GM21381 (cell line): ENCODE results near the gene IKBKE.

ENCODE experiments used
- ATAC-seq: cut with Tn5 transposase; IDR thresholded peaks from one replicate; pipeline ENCODE4 v1.9.1; 2021; ENCODE audit warnings: mild to moderate bottlenecking, moderate library complexity; ENCODE audit not compliant: unreplicated experiment

The IKBKE gene

DNA sequence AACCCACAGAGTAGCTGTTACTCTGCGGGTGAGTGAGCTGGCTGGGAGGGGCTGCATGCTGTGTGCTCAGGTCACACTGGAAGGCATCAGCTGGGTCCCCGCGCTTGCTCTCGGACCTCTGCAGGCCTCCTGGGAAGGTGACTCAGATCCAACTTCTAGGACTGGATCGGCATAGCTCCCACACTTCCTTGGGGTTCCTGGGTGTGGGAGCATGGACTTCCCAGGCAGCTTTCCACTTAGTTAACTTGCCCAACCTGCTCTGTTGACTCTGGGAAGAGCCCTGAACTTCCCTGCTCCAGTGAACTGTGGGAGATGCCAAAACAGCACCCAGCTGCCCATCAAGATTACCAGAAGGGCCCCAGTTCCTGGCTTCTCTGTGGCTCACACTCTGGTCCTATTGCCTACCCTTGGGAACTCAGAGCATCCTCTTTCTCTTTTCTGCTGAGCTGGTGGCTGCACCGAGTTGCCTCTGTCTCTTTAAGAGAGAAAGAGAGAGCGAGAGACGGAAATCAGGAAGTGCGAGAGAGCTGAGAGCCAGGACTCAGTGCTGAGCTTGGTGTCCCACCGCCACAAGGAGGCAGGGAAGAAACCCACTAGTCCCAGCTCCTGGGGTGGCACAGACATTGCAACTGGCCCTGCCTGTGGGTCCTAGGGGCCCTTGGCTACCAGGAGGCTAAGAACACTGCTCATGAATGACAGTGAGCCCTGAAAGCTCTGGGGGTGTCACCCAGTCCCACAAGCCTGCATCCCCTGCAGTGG, at the start of gene IKBKE:
Gene IKBKE, plus strand, starts transcription at position 544 of the 759 bp plus-strand sequence. CDS start 2,752 bp downstream, outside the sequence.
- peak; percentile 51 for ATAC-seq

DNA sequence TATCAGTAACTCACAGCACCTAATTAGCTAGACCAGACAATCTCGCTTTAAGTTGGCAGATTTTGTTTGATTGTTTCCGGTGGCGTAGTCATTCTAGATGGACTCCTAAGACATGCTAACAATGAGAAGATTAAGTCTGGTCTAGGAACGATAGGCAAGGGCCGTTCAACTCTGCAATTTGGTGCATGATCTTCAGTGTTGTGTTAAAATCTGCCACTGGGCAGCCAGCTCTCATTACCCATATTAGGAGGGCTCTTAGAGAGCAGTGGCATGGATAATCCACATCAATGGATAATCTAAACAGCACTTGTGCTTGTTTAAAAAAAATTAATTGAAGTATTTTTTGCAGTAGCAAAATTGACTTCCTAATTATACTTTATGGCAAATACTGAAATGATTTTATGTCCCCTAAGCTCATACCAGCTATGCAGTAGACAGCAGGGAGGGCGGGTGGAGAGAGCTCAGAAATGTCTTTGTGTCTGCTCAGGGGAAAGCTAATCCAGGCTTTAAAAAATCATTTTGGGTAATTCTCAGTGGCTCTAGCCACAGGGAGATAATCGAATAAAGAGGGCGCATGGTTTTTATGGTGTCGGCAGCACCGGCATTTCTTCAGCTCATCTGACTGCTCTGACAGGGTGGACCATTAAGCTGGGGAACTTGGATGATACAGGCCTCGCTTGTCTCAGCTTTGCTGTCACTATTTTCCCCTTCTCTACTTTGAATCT, 48.5 kb upstream of the IKBKE start:
- no peak for ATAC-seq

DNA sequence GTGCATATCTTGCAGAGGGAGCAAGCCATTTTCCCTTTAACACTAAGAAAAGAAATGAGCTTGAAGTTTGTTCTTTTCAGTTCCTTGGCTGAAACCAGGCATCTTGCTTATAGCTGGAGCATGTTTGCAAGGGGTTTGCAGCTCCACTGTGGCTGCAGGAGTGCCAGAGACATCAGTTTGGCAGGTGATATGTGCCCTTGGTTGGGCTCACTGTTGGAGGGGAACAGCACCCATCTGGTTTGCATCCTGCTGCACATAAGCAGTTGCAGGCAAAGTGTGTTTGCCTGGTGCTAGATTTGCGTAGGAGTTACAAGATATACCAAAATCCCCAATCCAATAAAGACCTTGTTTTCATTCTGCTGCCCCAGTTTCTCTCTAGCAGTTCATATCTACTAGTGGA, 47.8 kb upstream of the IKBKE start:
- ATAC-seq: no peak

DNA sequence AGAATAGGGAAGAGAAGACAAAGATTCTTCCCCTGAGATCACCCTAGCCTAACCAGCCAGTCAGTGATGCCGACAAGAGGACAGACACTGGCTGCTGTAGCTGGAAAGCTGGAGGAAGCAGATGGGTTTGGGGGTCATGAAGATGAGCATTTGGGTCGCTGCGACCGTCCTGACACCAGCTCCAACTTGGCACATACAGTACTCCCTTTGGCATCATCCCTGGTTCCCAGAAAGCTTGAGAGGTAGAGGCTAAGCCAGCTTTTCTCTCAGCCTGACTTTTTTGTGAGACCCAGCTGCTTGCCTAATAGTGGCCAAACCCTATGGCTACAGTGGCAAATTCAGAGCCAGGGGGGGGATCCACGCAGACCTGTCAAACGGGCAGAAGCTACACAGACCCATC, 43.0 kb upstream of the IKBKE start:
- no peak for ATAC-seq

DNA sequence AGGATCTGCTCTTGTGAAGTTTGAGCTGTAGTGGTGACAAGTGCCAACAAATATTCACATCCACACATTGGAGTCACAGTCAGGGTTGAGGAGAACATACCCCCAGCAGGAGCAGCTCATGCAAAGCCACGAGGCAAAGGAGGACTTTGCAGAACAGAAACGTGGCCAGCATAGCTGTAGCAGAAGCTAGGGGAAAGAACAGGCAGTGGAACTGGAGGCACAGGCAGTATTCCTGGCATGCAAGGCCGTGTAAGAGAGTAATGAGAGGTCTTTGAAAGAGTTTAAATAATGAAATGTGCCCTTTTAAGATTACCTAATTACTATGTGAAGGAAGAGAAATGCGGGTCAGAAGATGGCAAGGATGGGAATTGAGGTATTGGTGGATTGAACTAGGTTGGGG, 40.9 kb upstream of the IKBKE start:
- no peak for ATAC-seq

DNA sequence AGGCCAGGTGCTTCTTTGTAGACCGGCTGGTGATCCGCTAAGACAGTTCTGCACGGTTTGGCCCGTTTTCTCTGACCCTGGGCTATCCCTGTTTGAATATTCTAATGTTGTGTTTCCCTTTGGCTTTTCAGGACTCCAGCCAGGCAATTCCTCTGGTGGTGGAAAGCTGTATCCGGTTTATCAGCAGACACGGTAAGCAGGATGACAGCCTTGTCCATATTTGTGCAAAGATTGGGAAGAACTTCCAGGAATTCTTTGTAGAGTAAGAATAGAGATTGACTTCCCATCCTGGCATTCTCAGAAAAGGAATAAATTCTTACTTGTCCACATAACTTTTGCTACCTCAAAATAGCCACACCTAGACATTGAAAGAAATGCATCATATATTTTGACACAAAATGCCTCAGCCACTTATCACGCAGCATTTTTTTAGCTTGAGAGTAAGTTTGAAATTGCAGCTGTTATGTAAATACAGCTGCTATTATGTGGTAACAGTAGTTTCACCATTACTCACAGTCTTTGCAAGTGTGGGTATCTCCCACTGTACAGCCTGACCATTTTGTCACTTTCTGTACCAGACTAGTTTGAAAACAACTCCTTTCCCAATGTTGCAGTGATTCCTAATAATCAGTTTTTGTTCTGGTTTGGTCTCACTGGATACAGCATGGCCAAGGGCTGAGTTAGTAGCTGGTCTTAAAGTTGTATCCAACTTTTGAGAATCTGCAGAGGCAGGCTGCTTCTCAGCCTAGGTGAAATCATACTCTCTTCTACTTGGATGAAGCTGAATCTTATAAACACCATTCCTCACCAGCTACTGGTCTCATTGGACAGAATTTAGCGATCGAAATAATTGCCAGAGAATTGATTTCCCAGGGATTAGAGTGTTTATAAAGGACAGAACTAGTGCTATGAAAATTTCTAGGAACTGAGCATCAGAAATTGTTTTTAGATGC, 40.0 kb upstream of the IKBKE start:
- ATAC-seq: peak; percentile 96

DNA sequence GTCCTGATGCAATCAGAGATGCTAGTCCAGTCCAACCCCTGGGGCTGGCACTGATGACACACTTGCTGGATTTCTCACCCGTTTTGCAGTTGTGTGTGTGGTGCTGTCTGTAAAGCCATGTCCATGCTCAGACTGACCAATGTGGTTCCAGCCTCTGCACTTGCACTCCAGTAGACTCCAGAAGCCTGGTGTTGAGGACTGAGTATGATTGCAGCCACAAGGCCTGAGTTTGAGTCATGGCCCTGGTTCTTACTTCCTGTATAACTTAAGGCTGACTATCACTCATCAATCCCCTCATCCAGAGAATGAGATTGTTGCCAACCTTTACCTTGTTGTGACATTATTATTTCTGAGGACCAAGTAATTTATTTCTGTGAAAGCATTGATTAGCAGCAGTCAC, 34.8 kb upstream of the IKBKE start:
- no peak for ATAC-seq

DNA sequence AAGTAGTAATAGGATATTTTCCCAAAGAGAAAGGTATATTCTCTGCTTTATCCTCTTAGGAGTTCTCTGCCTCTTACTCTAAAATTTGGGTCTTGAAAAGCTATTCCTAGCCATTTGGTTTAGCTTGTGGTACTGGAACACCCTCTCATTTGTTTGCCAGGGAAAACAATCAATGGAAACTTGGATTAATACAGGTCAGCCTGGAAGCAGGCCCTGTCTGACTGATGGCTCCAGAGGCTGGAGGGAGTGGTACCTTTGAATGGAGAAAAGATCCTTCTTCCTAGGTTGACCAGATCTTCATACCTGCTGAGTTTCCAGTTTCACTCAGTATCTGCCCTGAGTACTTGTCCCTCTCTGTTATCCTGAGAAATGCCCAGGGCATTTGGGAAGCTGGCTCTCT, 31.7 kb upstream of the IKBKE start:
- no peak for ATAC-seq

DNA sequence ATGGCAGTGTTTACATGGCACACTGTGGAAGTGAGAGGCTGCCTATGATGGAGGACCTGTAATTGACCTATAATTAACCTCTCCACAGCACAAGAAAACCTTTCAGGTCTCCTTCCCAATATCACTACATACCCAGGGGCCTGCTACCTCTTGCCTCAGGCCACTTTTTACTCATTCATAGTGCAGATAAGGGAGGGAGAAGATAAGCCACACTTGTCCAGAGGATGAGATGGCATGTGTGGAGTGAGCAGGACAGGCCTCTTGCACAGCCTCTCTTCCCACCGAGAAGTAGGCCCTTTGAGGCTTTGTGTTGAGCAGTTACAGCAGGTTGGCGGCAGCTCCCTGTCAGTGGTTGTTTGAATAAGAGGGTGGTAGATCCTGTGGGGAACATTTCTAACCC, 31.1 kb upstream of the IKBKE start:
- no peak for ATAC-seq

DNA sequence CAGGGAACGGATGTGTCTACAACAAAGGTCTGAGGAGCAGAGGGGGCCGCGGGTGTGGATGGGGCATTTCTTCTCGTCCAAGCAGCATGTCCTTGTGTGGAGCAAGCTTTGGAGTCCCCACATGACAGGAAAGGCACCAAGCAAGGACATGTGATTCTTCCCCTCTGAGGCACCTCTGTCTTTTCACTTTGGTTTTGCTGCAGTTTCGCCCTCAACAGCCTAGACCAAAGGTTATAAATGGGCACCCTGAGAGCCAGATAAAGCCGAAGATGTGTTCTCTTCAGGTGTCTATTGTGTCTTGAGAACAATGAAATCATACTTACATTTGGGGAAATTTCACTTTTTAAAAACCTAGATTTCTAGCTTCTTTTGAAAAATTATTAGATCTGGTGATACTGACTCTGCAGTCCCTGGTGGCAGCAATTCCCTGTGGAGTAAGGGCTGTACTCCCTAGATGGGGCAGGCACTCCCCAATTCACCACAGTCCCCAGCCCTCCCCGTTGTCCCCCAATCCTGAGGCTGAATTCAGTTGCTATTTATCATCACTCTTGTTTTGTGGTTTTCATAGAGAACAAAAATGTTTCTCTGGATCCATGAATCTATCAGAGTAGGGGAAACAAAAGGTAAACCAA, 28.8 kb upstream of the IKBKE start:
- ATAC-seq: no peak

DNA sequence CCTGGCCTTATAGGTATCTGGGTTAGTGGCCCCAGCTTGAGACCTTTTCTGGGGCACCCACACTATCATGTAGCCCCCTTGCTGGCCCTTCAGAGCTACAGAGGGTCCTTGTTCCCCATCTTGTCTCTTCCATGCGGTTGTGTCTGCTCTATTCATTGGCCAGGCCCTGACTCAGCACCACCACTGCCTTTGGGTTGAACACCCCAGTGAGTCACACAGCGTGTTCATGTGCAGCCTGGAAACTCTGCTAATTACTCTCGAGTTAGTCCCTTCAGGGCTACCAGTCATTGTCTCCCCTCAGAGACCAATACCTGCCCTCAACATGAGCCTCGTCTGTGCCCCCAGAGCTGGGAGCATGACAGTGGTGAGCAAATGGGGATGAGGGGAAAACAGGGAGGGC, 28.2 kb upstream of the IKBKE start:
- no peak for ATAC-seq

DNA sequence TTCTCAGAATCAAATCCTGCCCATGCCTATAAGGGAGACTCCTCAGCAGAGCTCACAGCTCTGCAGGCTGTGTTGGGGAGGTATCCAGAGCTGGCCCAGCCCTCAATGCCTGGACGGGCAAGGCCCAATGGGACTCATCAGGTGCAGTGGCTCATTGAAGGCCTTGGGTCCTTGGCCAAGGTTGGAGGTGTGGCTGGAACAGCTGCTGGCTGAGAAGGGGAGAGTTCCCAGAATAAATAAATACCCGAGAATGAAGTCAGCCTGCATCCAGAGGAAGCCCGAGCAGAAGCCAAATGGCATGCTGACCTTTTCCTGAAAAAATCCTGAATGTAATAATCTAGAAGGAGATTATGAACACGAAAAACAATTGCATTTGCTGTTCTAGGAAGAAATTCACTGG, 25.2 kb upstream of the IKBKE start:
- no peak for ATAC-seq

DNA sequence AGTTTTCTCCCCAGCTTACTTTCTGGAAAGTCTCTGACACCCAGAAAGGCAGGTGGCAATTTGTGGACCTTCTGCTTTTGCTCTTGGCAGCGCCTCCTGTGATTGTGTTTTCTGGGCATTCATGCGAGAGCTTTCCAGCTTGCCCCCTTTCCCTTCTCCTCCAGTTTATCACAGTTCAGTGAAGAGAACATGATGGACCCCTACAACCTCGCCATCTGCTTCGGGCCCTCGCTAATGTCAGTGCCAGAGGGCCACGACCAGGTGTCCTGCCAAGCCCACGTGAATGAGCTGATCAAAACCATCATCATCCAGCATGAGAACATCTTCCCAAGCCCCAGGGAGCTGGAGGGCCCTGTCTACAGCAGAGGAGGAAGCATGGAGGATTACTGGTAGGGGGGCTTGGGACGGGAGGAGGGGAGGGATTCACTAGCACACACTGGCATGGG, 24.3 kb upstream of the IKBKE start:
- no peak for ATAC-seq

DNA sequence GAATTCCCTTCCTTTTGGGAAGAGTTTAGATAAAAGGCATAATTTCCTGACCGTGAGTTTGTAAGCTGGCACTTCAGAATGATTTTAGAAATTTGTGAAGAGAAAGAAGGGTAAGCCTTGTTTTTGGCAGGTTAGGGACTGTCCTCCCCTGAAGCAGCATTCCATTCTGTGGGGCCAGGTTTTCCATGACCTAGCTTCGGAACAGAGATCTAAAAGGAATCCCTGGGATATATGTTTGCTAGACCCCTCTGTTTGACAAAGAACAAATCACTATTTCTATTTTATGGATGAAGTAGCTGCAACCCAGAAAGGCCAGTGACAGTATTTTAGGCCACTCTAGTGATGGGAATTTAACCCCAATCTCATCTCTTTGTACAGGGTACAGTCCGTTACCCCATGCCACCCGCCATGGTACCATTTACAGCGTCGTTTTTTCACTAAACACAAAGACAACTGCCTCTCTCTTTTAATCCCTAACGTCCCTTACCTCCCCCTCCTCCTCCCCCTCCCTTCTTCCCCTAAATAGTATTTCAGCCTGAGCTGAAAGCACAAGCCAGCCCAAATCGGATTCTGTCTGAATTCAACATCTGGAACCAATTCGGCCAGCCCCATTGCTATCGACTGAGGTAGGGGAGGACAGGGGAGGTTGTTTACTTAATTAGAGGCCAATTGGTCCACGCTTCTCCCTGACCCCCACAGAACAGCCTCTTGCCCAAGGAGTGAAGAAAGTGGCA, 23.4 kb upstream of the IKBKE start:
- ATAC-seq: no peak

DNA sequence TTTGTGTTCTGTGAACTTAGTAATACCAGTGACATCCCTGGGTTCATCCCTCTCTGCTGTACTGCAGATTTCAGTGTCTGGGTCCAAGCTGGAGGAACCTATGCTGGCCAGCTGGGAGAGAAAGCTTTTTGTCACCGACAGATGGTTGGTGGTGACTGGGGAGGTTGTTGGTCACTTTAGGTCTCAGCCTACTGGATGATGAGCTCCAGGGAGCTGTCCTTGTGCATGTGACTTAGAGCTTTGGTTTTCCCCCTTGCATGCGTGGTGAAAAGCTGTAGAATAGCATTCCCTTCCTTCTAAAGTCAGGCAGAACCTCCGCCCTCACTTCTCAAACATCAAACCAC, 22.9 kb upstream of the IKBKE start:
- no peak for ATAC-seq

DNA sequence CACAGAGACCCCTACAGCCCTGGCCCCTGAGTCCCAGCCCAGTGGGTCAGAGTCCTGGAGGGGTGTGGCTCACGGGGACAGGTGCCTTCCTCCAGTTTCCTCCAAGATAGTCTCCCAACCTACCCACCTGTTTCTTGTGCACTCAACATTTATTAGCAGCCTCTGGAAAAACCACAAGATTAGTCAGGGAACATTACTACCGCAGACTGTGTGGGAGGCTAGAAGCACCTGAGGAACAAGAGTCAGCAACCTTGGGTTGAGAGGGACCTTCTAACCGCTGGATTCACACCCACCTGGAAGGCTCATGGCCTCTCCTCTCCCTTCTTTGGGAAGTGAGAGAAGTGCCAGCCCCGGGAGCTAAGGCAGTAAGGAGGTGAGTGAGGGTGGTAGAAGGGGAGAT, 22.5 kb upstream of the IKBKE start:
- ATAC-seq: no peak

DNA sequence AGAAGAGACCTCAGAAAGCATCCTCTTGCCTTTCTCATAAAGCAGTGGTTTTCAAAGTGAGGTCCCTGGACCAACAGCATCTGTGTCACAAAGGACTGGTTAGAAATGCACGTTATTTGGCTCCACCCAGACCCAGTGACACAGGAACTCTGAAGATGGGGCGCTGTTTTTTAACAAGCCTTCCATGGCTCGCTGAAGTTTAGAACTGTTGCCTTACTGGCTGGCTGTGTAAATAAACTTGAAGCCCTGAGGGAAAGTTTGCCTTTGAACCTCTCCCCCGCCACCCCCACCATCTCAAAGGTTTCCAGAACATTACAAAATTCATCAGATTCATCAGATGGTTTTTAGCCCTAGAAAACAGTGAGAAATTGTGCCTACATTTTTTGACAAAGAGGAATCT, 21.8 kb upstream of the IKBKE start:
- ATAC-seq: no peak

DNA sequence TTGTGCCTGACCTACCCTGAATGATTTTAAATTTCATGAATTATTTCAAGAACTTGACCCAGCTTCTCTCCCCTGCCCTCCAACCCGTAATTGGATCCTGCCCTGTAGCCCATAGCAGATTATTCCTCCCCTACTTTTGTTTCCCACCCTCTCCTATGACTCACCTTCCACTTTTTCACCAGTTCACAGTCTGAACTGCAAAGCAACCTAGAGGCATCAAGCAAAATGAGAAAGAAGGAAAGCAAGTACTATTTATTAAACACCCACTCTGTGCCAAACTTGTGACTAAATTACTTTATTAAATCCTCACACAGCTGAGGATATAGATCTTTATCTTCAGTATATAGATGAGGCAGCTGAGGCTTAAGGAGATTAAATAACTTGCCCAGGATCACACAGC, 20.7 kb upstream of the IKBKE start:
- ATAC-seq: no peak

DNA sequence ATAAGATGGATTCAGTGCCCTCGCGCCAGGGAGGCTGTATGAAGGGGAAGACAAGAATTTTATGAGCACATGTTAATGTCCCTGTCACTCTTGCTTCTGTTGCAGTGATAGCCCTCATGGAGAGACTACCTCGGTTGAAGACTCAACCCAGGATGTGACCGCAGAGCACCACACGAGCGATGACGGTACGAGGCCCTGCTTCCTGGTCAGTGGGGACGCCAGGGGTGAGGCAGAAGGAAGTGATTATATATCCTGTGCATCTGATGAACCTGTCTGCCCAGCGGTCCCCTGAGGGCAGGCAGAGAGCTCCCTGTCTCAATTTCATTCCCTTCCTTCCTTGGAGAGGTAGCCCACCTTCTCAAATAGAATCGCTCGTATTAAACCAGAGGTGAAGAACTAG, 20.0 kb upstream of the IKBKE start:
- ATAC-seq: no peak

DNA sequence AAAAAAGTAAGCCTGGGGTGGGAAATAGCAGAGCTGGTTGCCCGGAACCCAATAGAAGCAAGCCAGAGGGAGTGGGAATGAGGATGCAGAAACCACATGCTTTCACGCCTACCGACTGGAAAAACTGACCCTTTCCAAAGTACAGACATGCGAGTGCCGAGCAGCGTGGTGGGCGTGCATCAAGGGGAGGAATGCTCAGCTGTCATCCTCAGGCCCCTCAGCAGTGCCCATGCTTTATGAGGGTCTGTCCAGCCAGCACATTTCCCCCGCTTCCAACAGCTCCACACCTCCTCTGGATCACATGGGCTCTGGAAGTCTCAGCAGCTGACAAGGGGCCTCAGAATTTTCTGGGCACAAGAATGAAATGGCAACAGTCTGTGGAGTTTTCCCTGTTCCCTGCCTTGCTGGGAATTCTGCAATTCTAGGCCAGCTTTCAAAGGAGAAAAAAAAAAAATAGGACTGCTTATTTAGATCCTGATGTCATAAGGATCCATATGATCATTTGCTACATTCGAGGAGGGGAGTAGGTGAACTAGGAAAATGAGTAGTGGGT, 19.1 kb upstream of the IKBKE start:
- no peak for ATAC-seq
